Subcutaneous abdominal adipose tissue (tissue), 5 donors: Measurements from ENCODE around the gene OAS2.

ENCODE experiments used
- H3K27ac ChIP-seq: one replicate; pipeline ENCODE4 v1.7.0; 2013; ENCODE audit warnings: low read depth, mild to moderate bottlenecking, inconsistent platforms, low read length, moderate library complexity
- H3K27me3 ChIP-seq, 5 donors: one replicate each; pipeline ENCODE4 v1.7.0; 2013; ENCODE audit warnings: low read length in 5 of 5, inconsistent platforms in 1 of 5; ENCODE audit not compliant: control insufficient read depth in 5 of 5, insufficient read depth in 4 of 5
- H3K36me3 ChIP-seq, 5 donors: one replicate each; pipeline ENCODE4 v1.7.0; 2013; ENCODE audit warnings: low read length in 5 of 5; ENCODE audit not compliant: control insufficient read depth in 5 of 5, insufficient read depth in 5 of 5
- H3K4me1 ChIP-seq, 5 donors: one replicate each; pipeline ENCODE4 v1.7.0; 2013; ENCODE audit warnings: low read length in 5 of 5, mild to moderate bottlenecking in 3 of 5, moderate library complexity in 1 of 5; ENCODE audit not compliant: control insufficient read depth in 5 of 5, insufficient read depth in 5 of 5
- H3K4me3 ChIP-seq, 5 donors: one replicate each; pipeline ENCODE4 v1.7.0; 2013; ENCODE audit warnings: low read length in 5 of 5, low read depth in 1 of 5
- H3K9ac ChIP-seq, 5 donors: one replicate each; pipeline ENCODE4 v1.7.0; 2013; ENCODE audit warnings: low read length in 5 of 5, mild to moderate bottlenecking in 4 of 5, moderate library complexity in 3 of 5
- H3K9me3 ChIP-seq, 5 donors: one replicate each; pipeline ENCODE4 v1.7.0; 2013; ENCODE audit warnings: low read length in 5 of 5; ENCODE audit not compliant: control insufficient read depth in 5 of 5
- donor health status: healthy.
- donor health status: healthy.
- donor health status: healthy.
- donor health status: healthy.
- donor health status: healthy.

The OAS2 gene

DNA sequence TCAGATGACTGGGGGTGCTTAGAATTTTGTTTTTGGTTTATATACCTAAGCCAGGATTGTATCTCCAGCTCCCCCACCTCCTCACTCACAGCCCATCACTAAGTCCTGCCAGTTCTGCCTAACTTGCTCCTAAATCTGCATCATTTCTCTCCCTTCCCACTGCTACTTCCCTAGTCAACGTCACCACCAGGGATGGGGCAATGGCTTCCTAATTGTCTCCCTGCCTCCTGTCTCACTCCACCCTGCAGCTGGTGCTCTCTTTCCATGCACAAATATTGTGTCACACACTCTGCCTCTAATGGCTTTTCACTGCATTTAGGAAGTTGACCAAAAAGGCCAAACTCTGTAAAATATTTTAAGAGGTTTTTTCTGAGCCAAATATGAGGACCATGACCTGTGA is 11.5 kb downstream of the OAS2 start:
- Histone ChIP-seq H3K4me1 (no peaks in the 10 kb centered on the region), H3K9ac (no peak overlapping the region), H3K36me3 (peaks cover 0 to 40% (median 16%) of the 10 kb centered on the region in 5 donors), H3K27me3 (no peaks in the 10 kb centered on the region), H3K27ac (no peak overlapping the region), H3K9me3 (no peaks in the 10 kb centered on the region), H3K4me3 (no peak overlapping the region)

DNA sequence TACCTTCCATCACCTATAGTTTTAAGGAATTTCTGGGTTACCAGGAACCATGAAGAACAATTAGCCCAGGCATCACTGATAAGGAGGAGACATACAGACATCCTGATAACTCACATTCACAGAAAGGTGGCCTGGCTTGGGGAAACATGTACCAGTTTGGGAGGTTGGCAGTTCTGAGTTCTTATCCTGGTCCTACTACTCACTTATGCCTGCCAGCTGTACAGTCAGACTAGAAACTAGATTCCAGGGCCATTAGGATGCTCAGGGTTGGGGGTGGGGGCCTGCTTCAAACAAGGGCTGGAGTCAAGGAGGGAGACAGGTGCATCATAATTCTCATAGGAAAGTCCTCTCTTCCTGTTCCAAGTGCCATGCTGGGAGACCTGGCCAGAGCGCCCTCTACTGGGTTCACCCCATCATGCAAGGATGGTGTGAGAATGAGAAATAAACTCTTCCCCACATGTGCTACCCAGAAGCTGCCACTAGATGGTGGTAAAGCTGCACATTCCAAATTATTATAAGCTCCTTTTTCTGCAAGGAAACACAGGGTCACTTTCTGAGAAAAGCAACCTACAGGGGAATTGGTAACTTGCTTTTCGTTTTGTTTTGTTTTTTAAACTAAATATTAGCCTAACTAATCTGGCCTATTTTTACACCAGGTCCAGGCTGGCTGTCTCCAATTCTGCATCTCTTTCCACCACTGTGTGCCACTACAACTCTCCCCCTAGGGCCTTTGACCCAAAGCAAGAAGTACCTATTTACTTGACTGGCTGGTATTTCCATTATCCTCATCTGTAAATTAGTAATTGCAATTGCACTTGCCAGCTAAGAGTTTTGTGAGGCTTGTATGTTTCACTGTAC is 14.5 kb downstream of the OAS2 start:
- H3K9ac ChIP-seq: no peak overlapping the region
- peaks cover 4 to 55% (median 34%) of the 10 kb centered on the region in 5 donors for H3K36me3 ChIP-seq
- no peak overlapping the region for H3K27ac ChIP-seq
- no peaks in the 10 kb centered on the region for H3K4me1 ChIP-seq
- H3K4me3 ChIP-seq: no peak overlapping the region
- no peaks in the 10 kb centered on the region for H3K27me3 ChIP-seq
- no peaks in the 10 kb centered on the region for H3K9me3 ChIP-seq

DNA sequence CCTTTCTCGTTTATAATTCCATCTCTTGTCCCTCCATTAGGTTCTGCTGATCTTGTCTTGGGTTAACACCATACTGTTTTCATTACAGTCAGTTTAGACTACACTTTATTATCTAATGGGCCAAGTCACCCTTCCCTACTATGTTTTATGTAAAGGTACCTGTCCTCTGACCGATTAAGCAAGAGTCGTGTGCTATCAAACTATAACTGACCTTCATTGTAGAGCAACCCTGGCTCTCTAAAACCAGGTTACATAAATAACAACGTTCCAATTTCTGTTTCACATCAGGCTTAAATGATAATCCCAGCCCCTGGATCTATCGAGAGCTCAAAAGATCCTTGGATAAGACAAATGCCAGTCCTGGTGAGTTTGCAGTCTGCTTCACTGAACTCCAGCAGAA is 16.7 kb downstream of the OAS2 start:
- Histone ChIP-seq H3K4me1 (no peaks in the 10 kb centered on the region), H3K4me3 (no peak overlapping the region), H3K9ac (no peak overlapping the region), H3K9me3 (peaks cover 0 to 6% (median 4%) of the 10 kb centered on the region in 5 donors), H3K36me3 (peaks cover 3 to 55% (median 42%) of the 10 kb centered on the region in 5 donors), H3K27ac (no peak overlapping the region), H3K27me3 (no peaks in the 10 kb centered on the region)

DNA sequence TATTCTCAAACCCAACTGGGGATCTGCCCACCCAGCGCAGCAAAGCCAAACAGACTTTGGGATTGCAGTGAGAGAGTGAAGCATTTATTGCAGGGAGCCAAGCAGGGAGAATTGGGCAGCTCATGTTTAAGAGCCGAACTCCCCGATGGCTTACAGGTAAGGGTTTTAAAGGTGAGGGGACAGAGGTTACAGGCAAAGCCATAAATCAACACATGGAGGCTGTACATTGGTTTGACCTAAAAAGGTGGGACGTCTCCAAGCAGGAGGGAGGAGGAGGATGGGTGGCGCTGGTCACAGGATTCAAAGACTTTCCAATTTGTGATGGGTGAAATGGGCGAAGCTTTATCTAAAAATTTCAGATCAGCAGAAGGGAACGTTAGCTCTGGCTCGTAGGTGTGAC is 18.2 kb downstream of the OAS2 start:
- H3K27me3 ChIP-seq: no peaks in the 10 kb centered on the region
- no peaks in the 10 kb centered on the region for H3K4me1 ChIP-seq
- no peak overlapping the region for H3K4me3 ChIP-seq
- peaks cover 3 to 54% (median 49%) of the 10 kb centered on the region in 5 donors for H3K36me3 ChIP-seq
- H3K27ac ChIP-seq: no peak overlapping the region
- H3K9me3 ChIP-seq: peaks cover 0 to 6% (median 4%) of the 10 kb centered on the region in 5 donors
- H3K9ac ChIP-seq: no peak overlapping the region

DNA sequence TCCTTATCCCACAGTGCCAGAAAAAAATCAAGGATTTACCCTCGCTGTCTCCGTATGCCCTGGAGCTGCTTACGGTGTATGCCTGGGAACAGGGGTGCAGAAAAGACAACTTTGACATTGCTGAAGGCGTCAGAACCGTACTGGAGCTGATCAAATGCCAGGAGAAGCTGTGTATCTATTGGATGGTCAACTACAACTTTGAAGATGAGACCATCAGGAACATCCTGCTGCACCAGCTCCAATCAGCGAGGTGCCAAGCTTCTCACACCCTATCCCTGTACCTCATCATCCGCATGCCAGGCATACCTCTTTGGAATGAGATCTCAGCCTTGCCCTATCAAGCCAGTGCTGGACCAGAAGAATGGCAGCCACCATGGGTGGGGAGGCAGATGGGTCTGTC is 19.2 kb downstream of the OAS2 start:
- Histone ChIP-seq H3K4me1 (no peaks in the 10 kb centered on the region), H3K36me3 (peaks cover 3 to 59% (median 50%) of the 10 kb centered on the region in 5 donors), H3K27me3 (no peaks in the 10 kb centered on the region), H3K27ac (no peak overlapping the region), H3K4me3 (no peak overlapping the region), H3K9me3 (peaks cover 0 to 6% (median 4%) of the 10 kb centered on the region in 5 donors), H3K9ac (no peak overlapping the region)

DNA sequence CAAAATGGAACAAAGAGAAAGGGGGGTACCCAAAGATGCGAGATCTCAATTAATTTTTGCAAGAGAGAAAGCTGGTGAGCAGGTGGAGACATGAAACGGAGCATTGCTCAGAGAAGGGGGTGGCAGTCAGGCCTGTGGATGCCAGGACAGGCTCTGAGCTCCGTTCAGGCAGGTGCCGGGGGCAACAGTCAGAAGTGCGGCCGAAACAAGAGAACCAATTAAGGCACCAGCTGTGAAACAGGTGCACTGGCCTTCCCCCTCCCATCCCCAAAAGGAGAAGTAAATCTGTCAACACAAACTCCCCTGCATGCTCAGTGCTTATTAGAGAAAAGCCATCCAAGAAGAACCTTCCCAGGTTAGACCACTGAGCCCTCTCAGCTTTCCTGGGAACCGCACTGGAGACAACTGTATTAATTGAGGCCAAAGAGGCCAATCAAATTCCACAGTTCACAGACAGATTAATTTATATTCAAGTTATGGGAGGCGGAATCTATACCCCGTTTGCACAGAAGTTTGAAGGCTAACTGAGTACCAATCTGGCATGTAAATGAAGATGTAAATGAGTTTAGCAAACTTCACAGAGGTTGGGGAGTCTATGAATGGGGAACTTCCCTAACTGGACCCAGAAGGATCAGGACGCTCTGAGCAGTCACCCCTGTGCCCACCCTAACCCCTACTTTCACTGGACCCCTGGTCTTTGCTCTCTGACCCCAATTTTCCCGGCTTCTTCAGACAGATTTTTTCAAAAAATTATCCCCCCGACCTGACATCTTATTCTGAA is 20.9 kb downstream of the OAS2 start:
- H3K9me3 ChIP-seq: peaks cover 0 to 6% (median 4%) of the 10 kb centered on the region in 5 donors
- no peak overlapping the region for H3K4me3 ChIP-seq
- H3K4me1 ChIP-seq: no peaks in the 10 kb centered on the region
- H3K27ac ChIP-seq: no peak overlapping the region
- H3K27me3 ChIP-seq: no peaks in the 10 kb centered on the region
- peaks cover 3 to 75% (median 63%) of the 10 kb centered on the region in 5 donors for H3K36me3 ChIP-seq
- no peak overlapping the region for H3K9ac ChIP-seq

DNA sequence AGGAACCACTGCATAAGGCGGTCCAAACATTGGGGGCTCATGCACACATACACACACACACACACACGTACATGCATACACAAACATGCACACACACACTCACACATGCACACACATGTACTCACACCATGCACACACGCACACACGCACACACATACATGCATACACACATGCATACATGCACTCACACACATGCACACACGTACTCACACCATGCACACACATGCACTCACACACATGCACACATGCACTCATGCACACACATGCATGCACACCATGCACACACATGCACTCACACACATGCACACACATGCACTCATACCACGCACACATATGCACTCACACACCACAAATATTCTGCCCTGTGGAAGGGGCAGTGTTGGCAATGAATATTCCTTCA is 22.1 kb downstream of the OAS2 start:
- H3K36me3 ChIP-seq: peaks cover 6 to 83% (median 65%) of the 10 kb centered on the region in 5 donors
- H3K27me3 ChIP-seq: no peaks in the 10 kb centered on the region
- H3K9ac ChIP-seq: no peak overlapping the region
- H3K4me3 ChIP-seq: no peak overlapping the region
- peaks cover 0 to 6% (median 4%) of the 10 kb centered on the region in 5 donors for H3K9me3 ChIP-seq
- no peaks in the 10 kb centered on the region for H3K4me1 ChIP-seq
- no peak overlapping the region for H3K27ac ChIP-seq

DNA sequence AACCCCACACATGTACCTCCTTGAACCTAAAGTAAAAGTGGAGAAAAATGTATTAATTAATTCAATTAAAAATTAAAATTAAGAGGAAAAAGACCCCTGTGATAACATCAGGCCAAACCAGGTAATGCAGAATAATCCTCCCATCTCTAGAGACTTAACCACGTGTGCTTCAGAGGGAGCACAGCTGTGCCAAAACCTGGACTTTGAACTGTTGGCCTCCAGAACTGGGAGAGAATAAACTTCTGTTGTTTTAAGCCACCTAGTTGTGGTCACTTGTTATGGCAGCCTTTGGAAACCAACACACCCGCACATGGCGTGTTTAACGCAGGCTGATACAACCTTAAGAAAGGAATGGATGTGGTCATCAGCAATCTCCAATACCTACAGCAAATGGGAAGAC is 23.8 kb downstream of the OAS2 start:
- Histone ChIP-seq H3K27ac (no peak overlapping the region), H3K4me3 (no peak overlapping the region), H3K9ac (no peak overlapping the region), H3K9me3 (peaks cover 0 to 6% (median 4%) of the 10 kb centered on the region in 5 donors), H3K36me3 (peaks cover 6 to 84% (median 59%) of the 10 kb centered on the region in 5 donors), H3K27me3 (no peaks in the 10 kb centered on the region), H3K4me1 (no peaks in the 10 kb centered on the region)

DNA sequence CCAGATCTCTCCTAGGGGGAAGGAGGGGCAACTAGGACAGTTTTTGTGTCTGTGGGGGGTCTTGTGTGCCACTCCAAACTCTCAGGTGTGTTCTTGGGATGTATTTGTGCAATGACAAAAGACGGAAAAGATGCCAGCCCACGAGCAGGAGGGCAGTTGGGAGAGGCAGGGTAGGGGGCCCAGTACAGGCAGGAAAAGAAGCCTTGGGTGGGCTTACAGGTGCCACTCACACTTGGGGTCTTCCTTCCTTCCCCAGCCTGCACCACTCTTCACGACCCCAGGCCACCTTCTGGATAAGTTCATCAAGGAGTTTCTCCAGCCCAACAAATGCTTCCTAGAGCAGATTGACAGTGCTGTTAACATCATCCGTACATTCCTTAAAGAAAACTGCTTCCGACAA is 24.4 kb downstream of the OAS2 start:
- Histone ChIP-seq H3K27ac (no peak overlapping the region), H3K27me3 (no peaks in the 10 kb centered on the region), H3K36me3 (peaks cover 6 to 84% (median 59%) of the 10 kb centered on the region in 5 donors)

DNA sequence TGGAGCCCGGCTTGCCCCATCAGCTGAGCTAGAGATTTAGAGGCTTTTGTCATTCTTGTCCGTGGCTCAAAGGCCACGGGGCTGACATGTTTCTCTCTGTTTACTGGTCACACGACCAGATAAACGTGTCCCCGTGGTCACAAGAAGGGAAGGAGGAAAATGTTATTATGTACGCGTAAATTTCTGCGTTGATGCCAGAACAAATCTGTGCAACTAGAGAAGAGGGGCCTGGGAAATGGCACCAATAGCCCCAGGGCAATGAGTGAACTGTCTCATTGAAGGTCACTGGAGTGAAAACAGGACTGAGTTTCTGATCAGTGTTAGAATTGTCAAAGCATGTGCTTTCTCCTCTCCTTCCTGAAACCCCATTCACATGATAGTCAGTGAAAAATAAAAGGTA is 25.3 kb downstream of the OAS2 start:
- Histone ChIP-seq H3K27ac (no peak overlapping the region), H3K27me3 (no peaks in the 10 kb centered on the region), H3K4me3 (no peak overlapping the region), H3K9ac (no peak overlapping the region), H3K36me3 (peaks cover 5 to 84% (median 59%) of the 10 kb centered on the region in 5 donors), H3K9me3 (peaks cover 0 to 2% (median 0%) of the 10 kb centered on the region in 5 donors), H3K4me1 (no peaks in the 10 kb centered on the region)

More for the DNA sequence above, 24.4 kb downstream of the OAS2 start:
- Histone ChIP-seq H3K4me3 (no peak overlapping the region), H3K9ac (no peak overlapping the region), H3K9me3 (peaks cover 0 to 6% (median 4%) of the 10 kb centered on the region in 5 donors), H3K4me1 (no peaks in the 10 kb centered on the region)
